ENCODE data around the gene YAF2.
"Not testable (repeated sequence)": the region's sequence is repeated elsewhere in the genome, so short reads cannot be mapped to it uniquely, and the experiment has no call there.

Gene YAF2

GRCh38 chr12:42266579-42267230 is 28.7 kb upstream of the YAF2 start:
- DNase-seq (ENCODE audit: low spot score in 2 of 2) (no peak), ATAC-seq (no peak)
- Mint-ChIP-seq H3K36me3 (no peaks in the 10 kb centered on the region), H3K27ac (no peak overlapping the region), H3K9me3 (no peaks in the 10 kb centered on the region), H3K4me3 (no peak overlapping the region), H3K4me1 (peaks cover 7% of the 10 kb centered on the region)

GRCh38 chr12:42262271-42262670 is 24.2 kb upstream of the YAF2 start:
- Mint-ChIP-seq H3K4me3 (no peak overlapping the region), H3K36me3 (no peaks in the 10 kb centered on the region), H3K9me3 (peaks cover 2% of the 10 kb centered on the region), H3K4me1 (no peaks in the 10 kb centered on the region), H3K27ac (no peak overlapping the region)
- ATAC-seq: no peak
- no peak for DNase-seq (ENCODE audit: low spot score in 2 of 2)

- Mint-ChIP-seq H3K4me1 (no peaks in the 10 kb centered on the region), H3K27ac (no peak overlapping the region), H3K9me3 (peaks cover 4% of the 10 kb centered on the region), H3K36me3 (no peaks in the 10 kb centered on the region), H3K4me3 (no peak overlapping the region)
- ATAC-seq (peak; percentile 83), DNase-seq (ENCODE audit: low spot score in 2 of 2) (no peak)
These were observed 23.7 kb upstream of the YAF2 start for GRCh38 chr12:42261708-42262107.

- Mint-ChIP-seq H3K36me3 (no peaks in the 10 kb centered on the region), H3K9me3 (peaks cover 4% of the 10 kb centered on the region), H3K27ac (no peak overlapping the region), H3K4me1 (no peaks in the 10 kb centered on the region), H3K4me3 (no peak overlapping the region)
- no peak for ATAC-seq
- DNase-seq (ENCODE audit: low spot score in 2 of 2): no peak
These were observed 22.5 kb upstream of the YAF2 start for GRCh38 chr12:42260518-42260917.

GRCh38 chr12:42259699-42260098 is 21.7 kb upstream of the YAF2 start:
- Mint-ChIP-seq H3K4me3 (no peak overlapping the region), H3K4me1 (no peaks in the 10 kb centered on the region), H3K27ac (no peak overlapping the region), H3K9me3 (peaks cover 4% of the 10 kb centered on the region), H3K36me3 (no peaks in the 10 kb centered on the region)
- DNase-seq (ENCODE audit: low spot score in 2 of 2) (no peak), ATAC-seq (no peak)

- ATAC-seq: peak; percentile 32
- DNase-seq (ENCODE audit: low spot score in 2 of 2): no peak
- no peaks in the 10 kb centered on the region for H3K36me3 Mint-ChIP-seq
- H3K4me3 Mint-ChIP-seq: no peak overlapping the region
- no peak overlapping the region for H3K27ac Mint-ChIP-seq
- H3K9me3 Mint-ChIP-seq: peaks cover 4% of the 10 kb centered on the region
- H3K4me1 Mint-ChIP-seq: peaks cover 6% of the 10 kb centered on the region
These were observed 17.8 kb upstream of the YAF2 start for GRCh38 chr12:42255866-42256261.

- Mint-ChIP-seq H3K36me3 (no peaks in the 10 kb centered on the region), H3K4me3 (no peak overlapping the region), H3K9me3 (peaks cover 4% of the 10 kb centered on the region), H3K4me1 (peaks cover 6% of the 10 kb centered on the region), H3K27ac (no peak overlapping the region)
- DNase-seq (ENCODE audit: low spot score in 2 of 2): no peak
- ATAC-seq: peak; percentile 42
These were observed 17.3 kb upstream of the YAF2 start for GRCh38 chr12:42255221-42255865.

GRCh38 chr12:42252645-42253044 is 14.6 kb upstream of the YAF2 start:
- not testable (repeated sequence) for H3K9me3 Mint-ChIP-seq; H3K4me3 Mint-ChIP-seq; H3K4me1 Mint-ChIP-seq; DNase-seq (ENCODE audit: low spot score in 2 of 2); H3K36me3 Mint-ChIP-seq; ATAC-seq; H3K27ac Mint-ChIP-seq

GRCh38 chr12:42249033-42249432 is 11.0 kb upstream of the YAF2 start:
- not testable (repeated sequence) for ATAC-seq; H3K4me1 Mint-ChIP-seq; DNase-seq (ENCODE audit: low spot score in 2 of 2); H3K9me3 Mint-ChIP-seq; H3K4me3 Mint-ChIP-seq; H3K36me3 Mint-ChIP-seq; H3K27ac Mint-ChIP-seq

- Mint-ChIP-seq H3K9me3 (no peaks in the 10 kb centered on the region), H3K4me3 (no peak overlapping the region), H3K36me3 (peaks cover 19% of the 10 kb centered on the region), H3K4me1 (peaks cover 23% of the 10 kb centered on the region), H3K27ac (no peak overlapping the region)
- ATAC-seq: no peak
- DNase-seq (ENCODE audit: low spot score in 2 of 2): no peak
These were observed 2.2 kb upstream of the YAF2 start for GRCh38 chr12:42240131-42240750.

- peaks cover 41% of the 10 kb centered on the region for H3K36me3 Mint-ChIP-seq
- H3K9me3 Mint-ChIP-seq: no peaks in the 10 kb centered on the region
- peak overlapping the region; percentile 90 for H3K4me3 Mint-ChIP-seq
- H3K27ac Mint-ChIP-seq: peak overlapping the region; percentile 89
- no peak for DNase-seq (ENCODE audit: low spot score in 2 of 2)
- H3K4me1 Mint-ChIP-seq: peaks cover 36% of the 10 kb centered on the region
- ATAC-seq: peak; percentile 65
These were observed 202 bp downstream of the YAF2 start for GRCh38 chr12:42237853-42238239.

- Mint-ChIP-seq H3K4me1 (peaks cover 42% of the 10 kb centered on the region), H3K4me3 (peak overlapping the region; percentile 90), H3K9me3 (no peaks in the 10 kb centered on the region), H3K27ac (peak overlapping the region; percentile 89), H3K36me3 (peaks cover 41% of the 10 kb centered on the region)
- ATAC-seq: peak; percentile 90
- peak; percentile 61 to 87 for DNase-seq (ENCODE audit: low spot score in 2 of 2)
These were observed 796 bp downstream of the YAF2 start for GRCh38 chr12:42237052-42237852.

- Mint-ChIP-seq H3K27ac (peak overlapping the region; percentile 55), H3K4me3 (peak overlapping the region; percentile 43), H3K4me1 (peaks cover 44% of the 10 kb centered on the region), H3K9me3 (no peaks in the 10 kb centered on the region), H3K36me3 (peaks cover 41% of the 10 kb centered on the region)
- ATAC-seq (no peak), DNase-seq (ENCODE audit: low spot score in 2 of 2) (no peak)
These were observed 2.0 kb downstream of the YAF2 start for GRCh38 chr12:42236017-42236416.

- DNase-seq (ENCODE audit: low spot score in 2 of 2) (no peak), ATAC-seq (no peak)
- peaks cover 41% of the 10 kb centered on the region for H3K36me3 Mint-ChIP-seq
- H3K27ac Mint-ChIP-seq: peak overlapping the region; percentile 55
- peaks cover 48% of the 10 kb centered on the region for H3K4me1 Mint-ChIP-seq
- peak overlapping the region; percentile 43 for H3K4me3 Mint-ChIP-seq
- no peaks in the 10 kb centered on the region for H3K9me3 Mint-ChIP-seq
These were observed 2.6 kb downstream of the YAF2 start for GRCh38 chr12:42235426-42235825.

GRCh38 chr12:42234970-42235369 is 3.1 kb downstream of the YAF2 start:
- DNase-seq (ENCODE audit: low spot score in 2 of 2) (no peak), ATAC-seq (no peak)
- Mint-ChIP-seq H3K9me3 (no peaks in the 10 kb centered on the region), H3K27ac (peak overlapping the region; percentile 55), H3K36me3 (peaks cover 41% of the 10 kb centered on the region), H3K4me1 (peaks cover 53% of the 10 kb centered on the region), H3K4me3 (no peak overlapping the region)

All from stimulated activated effector memory CD8-positive, alpha-beta T cell treated with anti-CD3 and anti-CD28 coated beads, Interleukin-12 subunit alpha, Interleukin-12 subunit beta, amount 100 ng/mL, for 72 hours (primary cell).